ENCODE data around the gene TIAM1.

The TIAM1 gene

DNA sequence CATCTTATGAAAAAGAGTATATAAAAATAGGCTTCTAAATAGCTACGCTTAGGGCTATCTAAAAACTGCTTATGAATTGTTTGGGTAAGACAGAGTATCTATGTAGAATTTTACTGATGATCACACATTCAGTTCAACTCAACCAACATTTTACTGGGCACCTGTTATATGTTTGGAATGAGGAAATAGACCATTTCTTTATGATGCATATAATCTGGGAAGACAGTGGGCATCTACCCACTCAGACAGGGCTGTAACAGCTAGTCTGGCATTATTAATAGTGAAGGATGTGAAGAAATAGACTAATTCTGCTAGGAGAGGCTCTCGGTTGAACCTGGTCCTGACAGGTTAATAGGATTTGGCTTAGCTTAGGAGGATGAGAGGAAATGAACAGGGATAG, 56.9 kb downstream of the TIAM1 start:
- Histone ChIP-seq H3K79me2 (no peaks in the 10 kb centered on the region), H3K4me1 (no peaks in the 10 kb centered on the region), H3K4me2 (ENCODE audit: low read length) (no peak overlapping the region), H3K27ac (no peak overlapping the region), H3K9me3 (ENCODE audit: control insufficient read depth, low read length) (no peaks in the 10 kb centered on the region), H3K36me3 (ENCODE audit: control insufficient read depth, insufficient read depth, low read length) (no peaks in the 10 kb centered on the region), H2AFZ (no peak overlapping the region), H3K4me3 (ENCODE audit: low read depth, low read length) (no peak overlapping the region), H3K27me3 (ENCODE audit: control insufficient read depth, insufficient read depth, low read length) (no peaks in the 10 kb centered on the region), H3K9ac (no peak overlapping the region)
- TF ChIP-seq CTCF (IDR thresholded peaks at IDR 0.05): no peak

- H3K9ac ChIP-seq: no peak overlapping the region
- H3K27me3 ChIP-seq (ENCODE audit: control insufficient read depth, insufficient read depth, low read length): no peaks in the 10 kb centered on the region
- H3K27ac ChIP-seq: no peak overlapping the region
- no peak overlapping the region for H3K4me2 ChIP-seq (ENCODE audit: low read length)
- H2AFZ ChIP-seq: no peak overlapping the region
- no peaks in the 10 kb centered on the region for H3K36me3 ChIP-seq (ENCODE audit: control insufficient read depth, insufficient read depth, low read length)
- no peaks in the 10 kb centered on the region for H3K9me3 ChIP-seq (ENCODE audit: control insufficient read depth, low read length)
- no peaks in the 10 kb centered on the region for H3K4me1 ChIP-seq
- no peaks in the 10 kb centered on the region for H3K79me2 ChIP-seq
- no peak for TF ChIP-seq CTCF (IDR thresholded peaks at IDR 0.05)
- no peak overlapping the region for H3K4me3 ChIP-seq (ENCODE audit: low read depth, low read length)
Observed at GRCh38 chr21:31286621-31287020, 57.4 kb downstream of the TIAM1 start.

DNA sequence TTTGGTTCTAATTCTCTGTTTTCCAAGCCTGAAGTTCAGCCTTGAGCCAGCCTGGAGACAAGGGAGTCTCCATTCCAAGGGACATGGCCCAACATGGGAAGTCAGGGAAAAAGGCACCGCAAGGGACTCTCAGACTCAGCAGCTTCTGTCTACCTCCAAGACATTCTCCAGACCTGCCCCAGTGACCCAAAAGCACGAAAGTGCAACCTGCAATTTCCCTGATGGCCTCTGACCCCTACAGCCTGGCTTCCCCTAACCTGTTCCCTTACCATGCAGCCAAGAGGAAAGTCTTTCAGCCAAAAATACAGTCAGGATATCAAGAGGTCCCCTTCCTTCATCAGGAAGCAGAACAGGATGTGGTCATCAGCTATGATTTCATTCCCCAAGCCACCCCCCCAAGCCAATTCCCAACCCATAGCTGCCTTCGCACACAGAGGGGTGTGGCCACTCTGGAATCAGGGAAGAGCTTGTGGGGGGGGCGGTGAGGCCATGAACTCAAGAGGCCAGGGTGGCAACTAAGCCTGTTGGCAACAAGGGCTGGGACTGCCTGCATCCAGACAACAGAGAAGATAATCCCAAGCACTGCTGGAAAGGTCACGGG, 59.2 kb downstream of the TIAM1 start:
- H3K4me1 ChIP-seq: no peaks in the 10 kb centered on the region
- no peak overlapping the region for H2AFZ ChIP-seq
- no peaks in the 10 kb centered on the region for H3K79me2 ChIP-seq
- H3K9me3 ChIP-seq (ENCODE audit: control insufficient read depth, low read length): no peaks in the 10 kb centered on the region
- TF ChIP-seq CTCF (IDR thresholded peaks at IDR 0.05): no peak
- no peak overlapping the region for H3K9ac ChIP-seq
- H3K4me2 ChIP-seq (ENCODE audit: low read length): no peak overlapping the region
- H3K36me3 ChIP-seq (ENCODE audit: control insufficient read depth, insufficient read depth, low read length): no peaks in the 10 kb centered on the region
- H3K27me3 ChIP-seq (ENCODE audit: control insufficient read depth, insufficient read depth, low read length): no peaks in the 10 kb centered on the region
- no peak overlapping the region for H3K4me3 ChIP-seq (ENCODE audit: low read depth, low read length)
- H3K27ac ChIP-seq: no peak overlapping the region

DNA sequence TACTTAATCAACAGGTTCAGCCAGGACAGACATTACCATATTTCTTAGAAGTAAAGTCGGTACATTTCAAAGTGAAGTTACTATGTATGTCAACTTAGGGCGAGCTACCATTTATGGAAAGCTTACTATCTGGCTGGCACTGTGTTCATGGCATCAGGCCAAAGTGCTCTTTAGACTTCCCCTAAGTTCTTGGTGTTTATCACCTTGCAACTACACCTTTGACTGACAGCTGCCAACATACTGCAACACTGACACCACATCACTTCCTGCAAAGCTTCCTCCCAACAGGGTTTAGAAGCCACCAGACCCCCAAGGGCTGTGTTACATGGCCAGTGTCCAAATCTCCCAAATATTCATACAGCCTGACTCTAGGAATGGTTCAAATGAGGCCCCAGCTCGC, 61.0 kb downstream of the TIAM1 start:
- Histone ChIP-seq H3K27ac (no peak overlapping the region), H3K79me2 (no peaks in the 10 kb centered on the region), H3K9me3 (ENCODE audit: control insufficient read depth, low read length) (no peaks in the 10 kb centered on the region), H3K27me3 (ENCODE audit: control insufficient read depth, insufficient read depth, low read length) (no peaks in the 10 kb centered on the region), H2AFZ (no peak overlapping the region), H3K36me3 (ENCODE audit: control insufficient read depth, insufficient read depth, low read length) (no peaks in the 10 kb centered on the region), H3K4me1 (no peaks in the 10 kb centered on the region), H3K4me3 (ENCODE audit: low read depth, low read length) (no peak overlapping the region), H3K4me2 (ENCODE audit: low read length) (no peak overlapping the region), H3K9ac (no peak overlapping the region)
- no peak for TF ChIP-seq CTCF (IDR thresholded peaks at IDR 0.05)

- H3K9ac ChIP-seq: no peak overlapping the region
- H3K27ac ChIP-seq: no peak overlapping the region
- H3K36me3 ChIP-seq (ENCODE audit: control insufficient read depth, insufficient read depth, low read length): no peaks in the 10 kb centered on the region
- H3K9me3 ChIP-seq (ENCODE audit: control insufficient read depth, low read length): no peaks in the 10 kb centered on the region
- no peak for TF ChIP-seq CTCF (IDR thresholded peaks at IDR 0.05)
- H3K79me2 ChIP-seq: no peaks in the 10 kb centered on the region
- no peaks in the 10 kb centered on the region for H3K4me1 ChIP-seq
- no peak overlapping the region for H2AFZ ChIP-seq
- no peaks in the 10 kb centered on the region for H3K27me3 ChIP-seq (ENCODE audit: control insufficient read depth, insufficient read depth, low read length)
- H3K4me2 ChIP-seq (ENCODE audit: low read length): no peak overlapping the region
- H3K4me3 ChIP-seq (ENCODE audit: low read depth, low read length): no peak overlapping the region
Observed at GRCh38 chr21:31282095-31282709, 61.9 kb downstream of the TIAM1 start.
